Thymus (tissue), 11 donors: ENCODE data around the gene APBA1. TPM values are rescaled to one million over a fixed set of nuclear protein-coding genes. Genes with fewer than 3 reads are reported as not detected.
"Not testable (repeated sequence)": the region's sequence is repeated elsewhere in the genome, so short reads cannot be mapped to it uniquely, and the experiment has no call there.

Experiments
- DNase-seq, 9 donors: peaks; one replicate each; pipeline ENCODE4 v3.0.0-alpha.2; 2013; ENCODE audit warnings: low spot score in 9 of 9, low read depth in 6 of 9, missing footprints in 1 of 9
- H3K27ac ChIP-seq, 2 donors: one replicate each; pipeline ENCODE4 v1.5.1; 2013; ENCODE audit warnings: control low read depth in 1 of 2, low read depth in 1 of 2, low read length in 1 of 2, mild to moderate bottlenecking in 1 of 2, moderate library complexity in 1 of 2
- H3K27me3 ChIP-seq, 2 donors: one replicate each; pipeline ENCODE4 v1.5.1; 2013; ENCODE audit warnings: low read length in 1 of 2; ENCODE audit not compliant: control insufficient read depth in 2 of 2, insufficient read depth in 1 of 2
- H3K36me3 ChIP-seq, 2 donors: one replicate each; pipeline ENCODE4 v1.5.1; 2013; ENCODE audit warnings: low read length in 1 of 2, mild to moderate bottlenecking in 1 of 2, moderate library complexity in 1 of 2; ENCODE audit not compliant: control insufficient read depth in 2 of 2, insufficient read depth in 2 of 2
- H3K4me1 ChIP-seq, 2 donors: one replicate each; pipeline ENCODE4 v1.5.1; 2013; ENCODE audit warnings: low read length in 2 of 2; ENCODE audit not compliant: control insufficient read depth in 2 of 2, insufficient read depth in 2 of 2
- H3K4me3 ChIP-seq, 2 donors: one replicate each; pipeline ENCODE4 v1.5.1; 2013; ENCODE audit warnings: low read length in 2 of 2, control low read depth in 1 of 2, mild to moderate bottlenecking in 1 of 2
- H3K9me3 ChIP-seq, 2 donors: one replicate each; pipeline ENCODE4 v1.5.1; 2013; ENCODE audit warnings: low read length in 1 of 2, mild to moderate bottlenecking in 1 of 2; ENCODE audit not compliant: control insufficient read depth in 2 of 2, insufficient read depth in 1 of 2
- WGBS: extraction: QIAGEN DNeasy Blood & Tissue Kit; methylation state at CpG from one replicate; pipeline ENCODE4 v1.1.7; 2013; 5-methylcytosine and 5-hydroxymethylcytosine counted together
- polyA plus RNA-seq: library from polyadenylated mRNA; stranded (reverse); fragments of 200-250 nt; gene quantifications from one replicate; pipeline ENCODE4 v1.2.3, GENCODE V29; 2013
- total RNA-seq: library from RNA; stranded (reverse); fragments of 120-200 nt; gene quantifications from one replicate; pipeline ENCODE4 v1.2.4, GENCODE V29; 2013
- donor health status: healthy.

Gene APBA1
- total and polyA plus RNA-seq, 2 donors: 0.80 to 0.90 TPM

GRCh38 chr9:69445251-69445650 is 226.9 kb downstream of the APBA1 start:
- no peak for DNase-seq
- Histone ChIP-seq H3K27me3 (no peaks in the 10 kb centered on the region), H3K27ac (no peak overlapping the region), H3K9me3 (no peaks in the 10 kb centered on the region), H3K4me3 (no peak overlapping the region), H3K4me1 (peaks cover 0 to 3% of the 10 kb centered on the region in 2 donors), H3K36me3 (no peaks in the 10 kb centered on the region)
- WGBS: 94% methylated on average over 5 of the region's 5 CpGs

GRCh38 chr9:69444791-69445190 is 227.4 kb downstream of the APBA1 start:
- Histone ChIP-seq H3K36me3 (no peaks in the 10 kb centered on the region), H3K4me3 (no peak overlapping the region), H3K27me3 (no peaks in the 10 kb centered on the region), H3K4me1 (peaks cover 0 to 3% of the 10 kb centered on the region in 2 donors), H3K9me3 (no peaks in the 10 kb centered on the region), H3K27ac (no peak overlapping the region)
- DNase-seq: no peak
- 96% methylated on average over 4 of the region's 4 CpGs for WGBS

GRCh38 chr9:69444021-69444420 is 228.2 kb downstream of the APBA1 start:
- Histone ChIP-seq H3K36me3 (no peaks in the 10 kb centered on the region), H3K9me3 (no peaks in the 10 kb centered on the region), H3K4me3 (no peak overlapping the region), H3K4me1 (peaks cover 0 to 3% of the 10 kb centered on the region in 2 donors), H3K27ac (no peak overlapping the region), H3K27me3 (no peaks in the 10 kb centered on the region)
- 94% methylated on average over 8 of the region's 8 CpGs for WGBS
- DNase-seq: no peak

- Histone ChIP-seq H3K4me1 (peaks cover 0 to 3% of the 10 kb centered on the region in 2 donors), H3K4me3 (no peak overlapping the region), H3K27me3 (no peaks in the 10 kb centered on the region), H3K27ac (no peak overlapping the region), H3K36me3 (no peaks in the 10 kb centered on the region), H3K9me3 (no peaks in the 10 kb centered on the region)
- DNase-seq: no peak
- WGBS: 97% methylated on average over 3 of the region's 3 CpGs
Measured at GRCh38 chr9:69443178-69443577, 229.0 kb downstream of the APBA1 start.

GRCh38 chr9:69442486-69442885 is 229.7 kb downstream of the APBA1 start:
- Histone ChIP-seq H3K9me3 (no peaks in the 10 kb centered on the region), H3K36me3 (no peaks in the 10 kb centered on the region), H3K4me1 (peaks cover 0 to 3% of the 10 kb centered on the region in 2 donors), H3K27ac (no peak overlapping the region), H3K27me3 (no peaks in the 10 kb centered on the region), H3K4me3 (no peak overlapping the region)
- DNase-seq: no peak
- 96% methylated on average over 5 of the region's 5 CpGs for WGBS

- H3K4me3 ChIP-seq, H3K27me3 ChIP-seq, H3K36me3 ChIP-seq, H3K9me3 ChIP-seq, DNase-seq, H3K27ac ChIP-seq, H3K4me1 ChIP-seq: not testable (repeated sequence)
- WGBS: 97% methylated on average over 15 of the region's 15 CpGs
Measured at GRCh38 chr9:69440254-69440955, 231.8 kb downstream of the APBA1 start.

GRCh38 chr9:69439654-69440053 is 232.5 kb downstream of the APBA1 start:
- 66% methylated on average over 4 of the region's 4 CpGs for WGBS
- not testable (repeated sequence) for H3K4me3 ChIP-seq, H3K36me3 ChIP-seq, H3K27me3 ChIP-seq, H3K9me3 ChIP-seq, H3K4me1 ChIP-seq, DNase-seq, H3K27ac ChIP-seq

GRCh38 chr9:69433968-69434367 is 238.2 kb downstream of the APBA1 start:
- 99% methylated on average over 6 of the region's 6 CpGs for WGBS
- DNase-seq: no peak

GRCh38 chr9:69433392-69433791 is 238.8 kb downstream of the APBA1 start:
- Histone ChIP-seq H3K27me3 (no peaks in the 10 kb centered on the region), H3K27ac (no peak overlapping the region), H3K4me3 (no peak overlapping the region), H3K4me1 (no peaks in the 10 kb centered on the region), H3K36me3 (no peaks in the 10 kb centered on the region), H3K9me3 (no peaks in the 10 kb centered on the region)
- WGBS: 29% methylated on average over 1 of the region's 1 CpG
- DNase-seq: no peak

More at GRCh38 chr9:69433968-69434367, 238.2 kb downstream of the APBA1 start:
- no peaks in the 10 kb centered on the region for H3K27me3 ChIP-seq
- no peak overlapping the region for H3K27ac ChIP-seq
- no peaks in the 10 kb centered on the region for H3K4me1 ChIP-seq
- no peaks in the 10 kb centered on the region for H3K36me3 ChIP-seq
- H3K4me3 ChIP-seq: no peak overlapping the region
- H3K9me3 ChIP-seq: no peaks in the 10 kb centered on the region
